GM21576 (cell line): ENCODE measurements around the gene GPR107.

Experiments
- ATAC-seq: cut with Tn5 transposase; IDR thresholded peaks from one replicate; pipeline ENCODE4 v1.9.1; 2021; ENCODE audit warnings: mild to moderate bottlenecking, moderate library complexity; ENCODE audit not compliant: unreplicated experiment

Gene GPR107

GRCh38 chr9:130053109-130053503, 600 bp upstream of the GPR107 start:
- ATAC-seq: no peak

DNA sequence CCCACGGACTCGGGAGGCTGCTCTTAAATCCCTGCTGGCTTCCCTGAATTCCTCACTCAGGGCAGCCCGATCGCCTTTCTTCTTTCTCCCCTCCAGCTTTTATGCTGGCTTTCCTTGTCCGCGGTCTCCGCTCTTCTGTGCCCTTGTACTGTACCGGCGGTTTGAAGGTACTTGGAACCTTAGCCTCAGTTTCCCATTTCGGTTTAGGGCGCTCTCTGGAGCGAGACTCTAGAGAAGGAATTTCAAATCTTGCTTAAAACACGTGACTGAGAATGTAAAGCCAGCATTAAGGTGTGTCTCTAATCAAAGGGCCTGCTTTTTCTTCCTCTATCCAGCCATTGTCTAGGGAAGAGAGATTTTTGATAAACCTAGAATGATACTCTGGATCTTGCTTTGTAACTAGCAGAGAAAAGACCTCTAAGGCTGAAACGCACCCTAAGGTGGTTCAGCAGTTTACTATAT, 650 bp downstream of the GPR107 start:
- ATAC-seq: no peak

GRCh38 chr9:130054820-130055219, 1.1 kb downstream of the GPR107 start:
- ATAC-seq: no peak

GRCh38 chr9:130058154-130058553, 4.4 kb downstream of the GPR107 start:
- no peak for ATAC-seq

GRCh38 chr9:130058887-130059286, 5.2 kb downstream of the GPR107 start:
- no peak for ATAC-seq

- ATAC-seq: no peak
These were observed 6.6 kb downstream of the GPR107 start for GRCh38 chr9:130060296-130060695.

GRCh38 chr9:130062750-130063149, 9.0 kb downstream of the GPR107 start:
- no peak for ATAC-seq

GRCh38 chr9:130064621-130065020, 10.9 kb downstream of the GPR107 start:
- ATAC-seq: no peak

DNA sequence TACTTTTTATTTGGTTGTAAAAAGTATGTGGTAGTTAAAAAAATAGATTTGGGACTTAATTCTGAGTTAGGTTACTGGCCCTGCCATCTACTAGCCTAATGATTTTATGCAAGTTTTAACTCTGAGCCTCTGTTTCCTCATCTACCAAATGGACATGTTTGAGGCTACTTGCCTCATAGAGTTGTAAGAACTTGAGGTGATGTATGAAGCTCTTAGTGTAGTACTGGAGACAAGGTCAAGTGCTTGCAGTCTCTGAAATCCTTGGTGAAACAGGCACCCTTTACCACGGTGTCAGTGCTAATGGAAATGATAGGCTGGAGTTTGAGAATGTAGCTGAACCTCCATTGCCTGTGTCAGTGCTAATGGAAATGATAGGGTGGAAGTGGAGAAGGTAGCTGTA, 15.3 kb downstream of the GPR107 start:
- ATAC-seq: no peak

GRCh38 chr9:130072515-130073235, 19.0 kb downstream of the GPR107 start:
- ATAC-seq: no peak

GRCh38 chr9:130073373-130073772, 19.7 kb downstream of the GPR107 start:
- ATAC-seq: no peak

DNA sequence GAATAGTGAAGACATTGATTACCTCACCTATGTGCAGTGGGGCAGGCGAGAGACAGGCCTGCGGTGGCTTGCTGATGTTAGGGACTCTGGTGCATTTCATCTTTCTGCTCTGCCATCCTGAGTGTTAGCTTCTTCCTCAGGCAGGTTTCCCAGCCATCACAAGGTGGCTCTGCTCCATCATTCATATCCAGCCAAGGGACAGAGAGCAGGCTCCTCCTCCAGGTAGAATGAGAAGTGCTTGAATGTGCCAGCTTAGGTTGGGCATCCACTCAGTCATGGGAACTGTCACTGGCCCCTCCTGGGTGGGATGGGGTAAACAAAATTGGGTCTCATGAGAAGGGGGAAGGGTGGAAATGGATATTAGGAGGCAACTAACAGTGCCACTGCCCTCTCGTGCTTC, 24.8 kb downstream of the GPR107 start:
- ATAC-seq: no peak

- ATAC-seq: no peak
These were observed 30.6 kb downstream of the GPR107 start for GRCh38 chr9:130084337-130084736.

DNA sequence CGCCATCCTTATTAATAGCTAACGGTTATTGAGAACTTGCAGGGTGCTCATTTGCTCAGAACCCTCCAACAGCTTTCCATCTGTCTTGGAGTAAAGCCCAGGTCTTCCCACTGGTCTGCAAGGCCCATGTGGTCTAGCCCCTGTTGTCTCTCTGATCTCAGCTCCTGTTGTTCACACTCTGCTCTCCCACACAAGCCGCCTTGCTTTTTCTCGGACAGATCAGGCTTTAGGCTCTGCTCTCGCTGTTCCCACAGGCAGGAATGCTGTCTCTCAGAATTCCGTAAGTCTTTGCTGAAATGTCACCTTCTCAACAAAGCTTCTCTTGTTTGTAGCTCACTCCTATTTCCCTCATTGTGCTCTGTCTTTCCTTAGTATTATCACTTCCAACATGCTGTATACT, 34.3 kb downstream of the GPR107 start:
- no peak for ATAC-seq

DNA sequence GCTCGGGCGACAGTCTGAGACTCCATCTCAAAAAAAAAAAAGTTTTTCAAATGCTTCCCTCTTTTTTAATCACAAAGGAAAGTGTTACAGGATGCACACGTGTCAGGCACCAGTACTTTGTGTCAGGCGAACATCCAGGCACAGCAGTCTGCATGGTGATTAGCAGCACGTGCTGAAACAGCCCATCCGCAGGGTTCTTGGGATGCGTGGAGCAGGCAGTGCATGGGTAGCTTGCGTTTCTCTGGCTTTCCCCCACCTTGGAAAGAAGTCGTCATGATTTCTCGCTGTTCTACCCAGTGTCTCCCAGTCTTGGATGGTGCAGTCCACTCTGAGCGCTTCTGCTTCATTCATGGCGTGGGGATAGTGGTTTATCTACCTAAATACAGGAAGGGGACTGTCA, 35.4 kb downstream of the GPR107 start:
- ATAC-seq: no peak

DNA sequence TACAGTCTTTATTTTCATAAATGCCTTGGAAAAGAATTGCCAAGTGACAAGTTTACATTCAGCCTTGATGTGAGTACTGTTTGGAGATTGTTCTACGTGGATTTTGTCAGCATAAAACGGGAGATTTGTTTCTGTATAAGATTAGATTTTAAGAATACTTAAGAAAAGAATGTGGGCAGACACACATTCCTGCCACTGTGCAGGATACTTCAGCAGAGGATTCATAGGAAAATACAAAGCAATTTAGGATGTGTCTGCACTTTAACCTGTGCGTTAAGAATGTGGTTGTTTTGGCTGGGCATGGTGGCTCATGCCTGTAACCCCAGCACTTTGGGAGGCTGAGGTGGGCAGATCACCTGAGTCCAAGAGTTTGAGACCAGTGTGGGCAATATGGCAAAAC, 37.2 kb downstream of the GPR107 start:
- no peak for ATAC-seq

GRCh38 chr9:130092910-130093309, 39.2 kb downstream of the GPR107 start:
- no peak for ATAC-seq

DNA sequence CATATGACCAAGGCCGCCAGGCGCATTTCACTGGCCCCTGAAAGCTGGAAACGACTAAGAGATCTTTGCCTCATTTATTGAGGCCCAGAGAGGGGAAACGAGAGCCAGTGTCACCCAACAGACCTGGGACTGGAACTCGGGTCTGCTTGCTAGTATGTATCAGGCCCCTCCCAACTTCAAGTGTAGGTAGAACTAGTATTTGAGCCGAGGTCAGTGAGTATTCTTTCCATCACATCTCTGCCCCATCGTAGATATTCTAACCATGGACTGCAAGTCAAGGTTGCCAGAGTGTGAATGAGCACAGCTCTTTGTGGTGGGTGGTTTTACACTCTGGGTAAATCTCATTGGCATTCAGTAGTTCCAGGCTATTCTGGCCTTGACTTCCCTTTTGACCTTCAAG, 42.2 kb downstream of the GPR107 start:
- ATAC-seq: no peak

GRCh38 chr9:130100681-130101080, 47.0 kb downstream of the GPR107 start:
- no peak for ATAC-seq

DNA sequence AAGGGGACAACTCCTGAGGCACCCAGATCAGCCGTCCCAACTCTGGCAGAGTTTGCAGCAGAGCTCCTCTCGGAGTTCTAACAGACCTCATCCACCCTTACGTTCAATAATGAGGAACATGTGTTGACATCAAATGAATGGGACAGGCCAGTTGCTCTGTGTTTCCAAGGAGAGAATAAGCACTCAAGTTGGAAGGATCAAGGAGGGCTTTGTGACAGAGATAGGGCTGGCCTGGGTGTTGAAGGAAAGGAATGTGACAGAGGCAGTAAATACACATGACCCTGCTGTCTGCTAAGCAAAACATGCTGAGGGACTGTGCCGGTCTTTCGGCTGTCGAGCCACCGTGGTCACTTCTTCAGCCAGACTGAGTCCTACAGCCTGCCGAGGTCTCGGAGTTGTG, 48.2 kb downstream of the GPR107 start:
- no peak for ATAC-seq

GRCh38 chr9:130104491-130105193, 50.9 kb downstream of the GPR107 start:
- ATAC-seq: no peak

DNA sequence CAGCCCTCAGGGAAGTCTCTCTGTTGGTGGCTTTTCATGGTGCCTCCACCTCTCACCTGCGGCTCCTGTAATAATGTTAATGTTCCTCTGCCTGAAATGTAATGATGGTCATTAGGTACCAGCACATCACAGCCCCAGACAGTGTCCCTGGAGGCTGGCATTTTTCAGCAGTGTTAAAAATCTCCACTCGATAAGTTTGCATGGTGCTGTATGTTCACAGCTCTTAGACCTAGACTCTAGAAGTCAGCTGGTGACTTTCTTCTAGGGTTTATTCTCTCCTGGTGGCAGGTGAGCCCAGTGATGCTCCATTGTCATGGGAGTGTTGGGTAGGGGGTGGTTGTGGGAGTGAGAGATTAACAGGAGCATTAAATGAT, 53.1 kb downstream of the GPR107 start:
- ATAC-seq: no peak
